GM12878 (cell line): Measurements from ENCODE around the gene HEXIM2. TPM values are rescaled to one million over a fixed set of nuclear protein-coding genes. Genes with fewer than 3 reads are reported as not detected.

Source experiments
- MTA3 ChIP-seq: IDR thresholded peaks from 2 replicates; pipeline ENCODE4 v1.6.1; 2012; ENCODE audit warnings: low read length, inconsistent platforms, borderline replicate concordance
- RFX5 ChIP-seq: IDR thresholded peaks from 2 replicates; pipeline ENCODE4 v1.6.1; 2011; ENCODE audit warnings: low read depth, low read length, improper control_type of control experiment
- TCF3 ChIP-seq: IDR thresholded peaks from 2 replicates; pipeline ENCODE4 v1.6.1; 2012; ENCODE audit warnings: low read depth, mild to moderate bottlenecking, low read length, borderline replicate concordance; ENCODE audit not compliant: insufficient read depth
- TCF7 ChIP-seq: IDR thresholded peaks from 2 replicates; pipeline ENCODE4 v1.6.1; 2014; ENCODE audit warnings: antibody characterized with exemption, borderline replicate concordance
- ZNF24 ChIP-seq: fragments of 450-650 bp; IDR thresholded peaks from 2 replicates; pipeline ENCODE4 v1.6.1; 2017; ENCODE audit warnings: antibody characterized with exemption, mild to moderate bottlenecking
- ZNF274 ChIP-seq: IDR thresholded peaks from one replicate; pipeline ENCODE4 v1.8.0; 2011; ENCODE audit not compliant: insufficient read length, insufficient read depth
- polyA plus RNA-seq, 11 experiments: library from polyadenylated mRNA; depleted of rRNA in 4 of 11; unstranded in 6 of 11; stranded (reverse) in 5 of 11; fragments of >200 nt; fragmentation: Nextera tagmentation in 4 of 11; fragmentation: Illumina TruSeq in 1 of 11; extraction: Ambion mirVana in 4 of 11; extraction: Trizol in 1 of 11; gene quantifications; 1 replicate in 1 of 11; 2 replicates in 10 of 11; pipeline versions ENCODE4 v1.2.1 to v1.2.3, GENCODE V29; 2011 to 2016; ENCODE audit warnings: inconsistent platforms in 2 of 11, missing spikeins in 2 of 11, low read depth in 1 of 11
- total RNA-seq, 4 experiments: library from RNA; depleted of rRNA in 3 of 4; stranded (reverse); fragments of >200 nt in 3 of 4; fragmentation: Illumina TruSeq in 1 of 4; extraction: Trizol in 1 of 4; gene quantifications; 2 replicates each; pipeline versions ENCODE4 v1.2.1 to v1.2.3, GENCODE V29; 2013 to 2021
- TF ChIP-seq, protein P1 (sequence below): fragments of 450-650 bp; IDR thresholded peaks from 2 replicates; pipeline ENCODE4 v1.6.1; 2017; ENCODE audit warnings: mild to moderate bottlenecking, moderate library complexity
- TF ChIP-seq, protein P2 (sequence below): fragments of 450-650 bp; formaldehyde crosslinking; IDR thresholded peaks from 2 replicates; pipeline ENCODE4 v1.4.0; 2022; ENCODE audit warnings: mild to moderate bottlenecking, moderate library complexity
- TF ChIP-seq, protein P3 (sequence below): IDR thresholded peaks from 2 replicates; pipeline ENCODE4 v1.6.1; 2012; ENCODE audit warnings: improper control_type of control experiment, low read depth, low read length; ENCODE audit not compliant: insufficient replicate concordance
- TF ChIP-seq, protein P4 (sequence below), 3 experiments: IDR thresholded peaks in 2 of 3; conservative IDR thresholded peaks in 1 of 3; 2 replicates each; pipeline ENCODE4 v1.5.1; 2011; ENCODE audit warnings: low read depth in 3 of 3, low read length in 3 of 3, mild to moderate bottlenecking in 3 of 3, control low read depth in 2 of 3, moderate library complexity in 2 of 3, inconsistent platforms in 1 of 3, mixed read lengths in 1 of 3; ENCODE audit not compliant: control insufficient read depth in 2 of 3, insufficient read depth in 1 of 3; ENCODE audit errors: extremely low read depth in 1 of 3
- TF ChIP-seq, protein P5 (sequence below): fragments of 450-650 bp; IDR thresholded peaks from 2 replicates; pipeline ENCODE4 v1.6.1; 2016; ENCODE audit warnings: mild to moderate bottlenecking

HEXIM2 gene
- total and polyA plus RNA-seq, 10 of the 15 experiments (the other 5 are each of a cell fraction or from before 2014, with no cell fraction given): 0.10 to 10.3 (median 6.4) TPM

DNA sequence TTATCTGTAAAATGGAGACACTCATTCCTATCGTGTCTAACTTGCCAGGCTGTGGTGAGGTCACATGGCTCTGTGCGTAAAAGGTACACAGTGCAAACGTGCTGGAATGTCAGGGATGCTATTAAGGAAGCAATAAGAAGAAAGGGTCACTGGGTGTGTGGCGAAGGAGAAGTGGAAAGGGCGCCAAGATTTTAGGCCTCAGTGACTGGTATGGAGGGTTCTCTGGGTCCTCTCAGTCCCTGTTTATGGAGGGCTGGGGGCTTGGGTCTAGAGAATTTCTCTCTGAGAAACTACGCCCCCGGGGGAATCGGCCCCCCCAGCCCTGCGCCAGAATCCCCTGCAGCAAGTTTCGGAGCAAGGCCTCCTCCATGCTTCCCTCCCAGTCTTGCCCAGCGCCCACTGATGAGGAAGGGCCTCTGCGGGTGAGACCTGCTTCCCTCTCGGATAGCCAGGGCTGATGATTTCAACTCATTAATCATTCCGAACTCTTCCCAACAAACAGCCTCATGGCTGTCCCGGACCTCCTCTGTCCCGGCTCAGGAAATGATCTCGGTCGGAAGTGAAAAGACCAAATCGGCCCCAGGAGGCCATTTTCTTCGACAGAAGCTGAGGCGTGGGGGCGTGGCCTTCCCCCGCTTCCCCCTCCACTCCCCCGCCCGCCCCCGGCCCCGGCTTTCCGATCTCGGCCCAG, 14.6 kb upstream of the HEXIM2 start (continued):
- TF ChIP-seq, protein P1, sequence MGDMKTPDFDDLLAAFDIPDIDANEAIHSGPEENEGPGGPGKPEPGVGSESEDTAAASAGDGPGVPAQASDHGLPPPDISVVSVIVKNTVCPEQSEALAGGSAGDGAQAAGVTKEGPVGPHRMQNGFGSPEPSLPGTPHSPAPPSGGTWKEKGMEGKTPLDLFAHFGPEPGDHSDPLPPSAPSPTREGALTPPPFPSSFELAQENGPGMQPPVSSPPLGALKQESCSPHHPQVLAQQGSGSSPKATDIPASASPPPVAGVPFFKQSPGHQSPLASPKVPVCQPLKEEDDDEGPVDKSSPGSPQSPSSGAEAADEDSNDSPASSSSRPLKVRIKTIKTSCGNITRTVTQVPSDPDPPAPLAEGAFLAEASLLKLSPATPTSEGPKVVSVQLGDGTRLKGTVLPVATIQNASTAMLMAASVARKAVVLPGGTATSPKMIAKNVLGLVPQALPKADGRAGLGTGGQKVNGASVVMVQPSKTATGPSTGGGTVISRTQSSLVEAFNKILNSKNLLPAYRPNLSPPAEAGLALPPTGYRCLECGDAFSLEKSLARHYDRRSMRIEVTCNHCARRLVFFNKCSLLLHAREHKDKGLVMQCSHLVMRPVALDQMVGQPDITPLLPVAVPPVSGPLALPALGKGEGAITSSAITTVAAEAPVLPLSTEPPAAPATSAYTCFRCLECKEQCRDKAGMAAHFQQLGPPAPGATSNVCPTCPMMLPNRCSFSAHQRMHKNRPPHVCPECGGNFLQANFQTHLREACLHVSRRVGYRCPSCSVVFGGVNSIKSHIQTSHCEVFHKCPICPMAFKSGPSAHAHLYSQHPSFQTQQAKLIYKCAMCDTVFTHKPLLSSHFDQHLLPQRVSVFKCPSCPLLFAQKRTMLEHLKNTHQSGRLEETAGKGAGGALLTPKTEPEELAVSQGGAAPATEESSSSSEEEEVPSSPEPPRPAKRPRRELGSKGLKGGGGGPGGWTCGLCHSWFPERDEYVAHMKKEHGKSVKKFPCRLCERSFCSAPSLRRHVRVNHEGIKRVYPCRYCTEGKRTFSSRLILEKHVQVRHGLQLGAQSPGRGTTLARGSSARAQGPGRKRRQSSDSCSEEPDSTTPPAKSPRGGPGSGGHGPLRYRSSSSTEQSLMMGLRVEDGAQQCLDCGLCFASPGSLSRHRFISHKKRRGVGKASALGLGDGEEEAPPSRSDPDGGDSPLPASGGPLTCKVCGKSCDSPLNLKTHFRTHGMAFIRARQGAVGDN: peak; percentile 90
- TF ChIP-seq MTA3: peak; percentile 73
- no peak for TF ChIP-seq TCF3
- TF ChIP-seq, protein P2, sequence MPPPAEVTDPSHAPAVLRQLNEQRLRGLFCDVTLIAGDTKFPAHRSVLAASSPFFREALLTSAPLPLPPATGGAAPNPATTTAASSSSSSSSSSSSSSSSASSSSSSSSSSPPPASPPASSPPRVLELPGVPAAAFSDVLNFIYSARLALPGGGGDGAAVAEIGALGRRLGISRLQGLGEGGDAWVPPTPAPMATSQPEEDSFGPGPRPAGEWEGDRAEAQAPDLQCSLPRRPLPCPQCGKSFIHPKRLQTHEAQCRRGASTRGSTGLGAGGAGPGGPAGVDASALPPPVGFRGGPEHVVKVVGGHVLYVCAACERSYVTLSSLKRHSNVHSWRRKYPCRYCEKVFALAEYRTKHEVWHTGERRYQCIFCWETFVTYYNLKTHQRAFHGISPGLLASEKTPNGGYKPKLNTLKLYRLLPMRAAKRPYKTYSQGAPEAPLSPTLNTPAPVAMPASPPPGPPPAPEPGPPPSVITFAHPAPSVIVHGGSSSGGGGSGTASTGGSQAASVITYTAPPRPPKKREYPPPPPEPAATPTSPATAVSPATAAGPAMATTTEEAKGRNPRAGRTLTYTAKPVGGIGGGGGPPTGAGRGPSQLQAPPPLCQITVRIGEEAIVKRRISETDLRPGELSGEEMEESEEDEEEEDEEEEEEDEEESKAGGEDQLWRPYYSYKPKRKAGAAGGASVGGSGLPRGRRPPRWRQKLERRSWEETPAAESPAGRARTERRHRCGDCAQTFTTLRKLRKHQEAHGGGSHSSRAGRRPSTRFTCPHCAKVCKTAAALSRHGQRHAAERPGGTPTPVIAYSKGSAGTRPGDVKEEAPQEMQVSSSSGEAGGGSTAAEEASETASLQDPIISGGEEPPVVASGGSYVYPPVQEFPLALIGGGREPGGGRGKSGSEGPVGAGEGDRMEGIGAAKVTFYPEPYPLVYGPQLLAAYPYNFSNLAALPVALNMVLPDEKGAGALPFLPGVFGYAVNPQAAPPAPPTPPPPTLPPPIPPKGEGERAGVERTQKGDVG: no peak
- no peak for TF ChIP-seq TCF7
- TF ChIP-seq, protein P3, sequence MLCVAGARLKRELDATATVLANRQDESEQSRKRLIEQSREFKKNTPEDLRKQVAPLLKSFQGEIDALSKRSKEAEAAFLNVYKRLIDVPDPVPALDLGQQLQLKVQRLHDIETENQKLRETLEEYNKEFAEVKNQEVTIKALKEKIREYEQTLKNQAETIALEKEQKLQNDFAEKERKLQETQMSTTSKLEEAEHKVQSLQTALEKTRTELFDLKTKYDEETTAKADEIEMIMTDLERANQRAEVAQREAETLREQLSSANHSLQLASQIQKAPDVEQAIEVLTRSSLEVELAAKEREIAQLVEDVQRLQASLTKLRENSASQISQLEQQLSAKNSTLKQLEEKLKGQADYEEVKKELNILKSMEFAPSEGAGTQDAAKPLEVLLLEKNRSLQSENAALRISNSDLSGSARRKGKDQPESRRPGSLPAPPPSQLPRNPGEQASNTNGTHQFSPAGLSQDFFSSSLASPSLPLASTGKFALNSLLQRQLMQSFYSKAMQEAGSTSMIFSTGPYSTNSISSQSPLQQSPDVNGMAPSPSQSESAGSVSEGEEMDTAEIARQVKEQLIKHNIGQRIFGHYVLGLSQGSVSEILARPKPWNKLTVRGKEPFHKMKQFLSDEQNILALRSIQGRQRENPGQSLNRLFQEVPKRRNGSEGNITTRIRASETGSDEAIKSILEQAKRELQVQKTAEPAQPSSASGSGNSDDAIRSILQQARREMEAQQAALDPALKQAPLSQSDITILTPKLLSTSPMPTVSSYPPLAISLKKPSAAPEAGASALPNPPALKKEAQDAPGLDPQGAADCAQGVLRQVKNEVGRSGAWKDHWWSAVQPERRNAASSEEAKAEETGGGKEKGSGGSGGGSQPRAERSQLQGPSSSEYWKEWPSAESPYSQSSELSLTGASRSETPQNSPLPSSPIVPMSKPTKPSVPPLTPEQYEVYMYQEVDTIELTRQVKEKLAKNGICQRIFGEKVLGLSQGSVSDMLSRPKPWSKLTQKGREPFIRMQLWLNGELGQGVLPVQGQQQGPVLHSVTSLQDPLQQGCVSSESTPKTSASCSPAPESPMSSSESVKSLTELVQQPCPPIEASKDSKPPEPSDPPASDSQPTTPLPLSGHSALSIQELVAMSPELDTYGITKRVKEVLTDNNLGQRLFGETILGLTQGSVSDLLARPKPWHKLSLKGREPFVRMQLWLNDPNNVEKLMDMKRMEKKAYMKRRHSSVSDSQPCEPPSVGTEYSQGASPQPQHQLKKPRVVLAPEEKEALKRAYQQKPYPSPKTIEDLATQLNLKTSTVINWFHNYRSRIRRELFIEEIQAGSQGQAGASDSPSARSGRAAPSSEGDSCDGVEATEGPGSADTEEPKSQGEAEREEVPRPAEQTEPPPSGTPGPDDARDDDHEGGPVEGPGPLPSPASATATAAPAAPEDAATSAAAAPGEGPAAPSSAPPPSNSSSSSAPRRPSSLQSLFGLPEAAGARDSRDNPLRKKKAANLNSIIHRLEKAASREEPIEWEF: no peak
- no peak for TF ChIP-seq ZNF24
- TF ChIP-seq RFX5: no peak
- no peak for TF ChIP-seq ZNF274
- TF ChIP-seq, protein P4, sequence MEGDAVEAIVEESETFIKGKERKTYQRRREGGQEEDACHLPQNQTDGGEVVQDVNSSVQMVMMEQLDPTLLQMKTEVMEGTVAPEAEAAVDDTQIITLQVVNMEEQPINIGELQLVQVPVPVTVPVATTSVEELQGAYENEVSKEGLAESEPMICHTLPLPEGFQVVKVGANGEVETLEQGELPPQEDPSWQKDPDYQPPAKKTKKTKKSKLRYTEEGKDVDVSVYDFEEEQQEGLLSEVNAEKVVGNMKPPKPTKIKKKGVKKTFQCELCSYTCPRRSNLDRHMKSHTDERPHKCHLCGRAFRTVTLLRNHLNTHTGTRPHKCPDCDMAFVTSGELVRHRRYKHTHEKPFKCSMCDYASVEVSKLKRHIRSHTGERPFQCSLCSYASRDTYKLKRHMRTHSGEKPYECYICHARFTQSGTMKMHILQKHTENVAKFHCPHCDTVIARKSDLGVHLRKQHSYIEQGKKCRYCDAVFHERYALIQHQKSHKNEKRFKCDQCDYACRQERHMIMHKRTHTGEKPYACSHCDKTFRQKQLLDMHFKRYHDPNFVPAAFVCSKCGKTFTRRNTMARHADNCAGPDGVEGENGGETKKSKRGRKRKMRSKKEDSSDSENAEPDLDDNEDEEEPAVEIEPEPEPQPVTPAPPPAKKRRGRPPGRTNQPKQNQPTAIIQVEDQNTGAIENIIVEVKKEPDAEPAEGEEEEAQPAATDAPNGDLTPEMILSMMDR (IDR thresholded peaks at IDR 0.05 in 2 of 3, conservative IDR thresholded peaks at IDR 0.05 in 1 of 3; ENCODE audit: control insufficient read depth in 2 of 3, extremely low read depth in 1 of 3, insufficient read depth in 1 of 3, low read depth in 3 of 3, low read length in 3 of 3): no peak
- TF ChIP-seq, protein P5, sequence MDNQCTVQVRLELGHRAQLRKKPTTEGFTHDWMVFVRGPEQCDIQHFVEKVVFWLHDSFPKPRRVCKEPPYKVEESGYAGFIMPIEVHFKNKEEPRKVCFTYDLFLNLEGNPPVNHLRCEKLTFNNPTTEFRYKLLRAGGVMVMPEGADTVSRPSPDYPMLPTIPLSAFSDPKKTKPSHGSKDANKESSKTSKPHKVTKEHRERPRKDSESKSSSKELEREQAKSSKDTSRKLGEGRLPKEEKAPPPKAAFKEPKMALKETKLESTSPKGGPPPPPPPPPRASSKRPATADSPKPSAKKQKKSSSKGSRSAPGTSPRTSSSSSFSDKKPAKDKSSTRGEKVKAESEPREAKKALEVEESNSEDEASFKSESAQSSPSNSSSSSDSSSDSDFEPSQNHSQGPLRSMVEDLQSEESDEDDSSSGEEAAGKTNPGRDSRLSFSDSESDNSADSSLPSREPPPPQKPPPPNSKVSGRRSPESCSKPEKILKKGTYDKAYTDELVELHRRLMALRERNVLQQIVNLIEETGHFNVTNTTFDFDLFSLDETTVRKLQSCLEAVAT: peak; percentile 26; the same call in 1 of the 2 replicates
